H1 (cell line): ENCODE data around the gene GAGE12H. TPM values are rescaled to one million over a fixed set of nuclear protein-coding genes. Genes with fewer than 3 reads are reported as not detected.
"Not testable (repeated sequence)": the region's sequence is repeated elsewhere in the genome, so short reads cannot be mapped to it uniquely, and the experiment has no call there.

ENCODE experiments used
- CTCF ChIA-PET: fragments of 300-600 bp; sonication (Branson Sonifier 250); formaldehyde crosslinking; loops from one replicate; lab custom pipeline; 2021; ENCODE audit not compliant: partially characterized antibody; lab: Charles Lee
- POLR2A ChIA-PET: fragments of 300-600 bp; sonication (Branson Sonifier 250); formaldehyde crosslinking; loops from one replicate; lab custom pipeline; 2021; ENCODE audit warnings: inconsistent platforms; ENCODE audit not compliant: partially characterized antibody; lab: Charles Lee
- DNase-seq, 2 experiments: peaks; one replicate each; pipeline versions ENCODE4 v3.0.0 to v3.0.0-alpha.2; 2010 to 2022; ENCODE audit warnings: low spot score in 2 of 2, low read depth in 1 of 2, mixed read lengths in 1 of 2
- FAIRE-seq: peaks from 2 replicates; lab custom pipeline; 2011; peaks lifted over from hg19 to GRCh38; lab: Jason Lieb, UNC
- H2AFZ ChIP-seq: 2 replicates; pipeline ENCODE4 v1.8.1; 2012; ENCODE audit warnings: low read length, inconsistent platforms
- H2AK5ac ChIP-seq: 2 replicates; pipeline ENCODE4 v1.6.1; 2013; ENCODE audit warnings: low read depth, low read length
- H2BK120ac ChIP-seq: replicated peaks from 2 replicates; pipeline ENCODE3; 2013; ENCODE audit warnings: low read depth, low read length, inconsistent platforms
- H2BK12ac ChIP-seq: 2 replicates; pipeline ENCODE4 v1.6.1; 2013; ENCODE audit warnings: low read depth, low read length
- H2BK15ac ChIP-seq: 2 replicates; pipeline ENCODE4 v1.6.1; 2013; ENCODE audit warnings: low read length
- H2BK20ac ChIP-seq: 2 replicates; pipeline ENCODE4 v1.6.1; 2013; ENCODE audit warnings: low read length
- H2BK5ac ChIP-seq: 2 replicates; pipeline ENCODE4 v1.6.1; 2013; ENCODE audit warnings: low read depth, low read length
- H3K14ac ChIP-seq: 2 replicates; pipeline ENCODE4 v1.6.1; 2013; ENCODE audit warnings: inconsistent platforms; ENCODE audit not compliant: insufficient read length
- H3K18ac ChIP-seq: 2 replicates; pipeline ENCODE4 v1.6.1; 2013; ENCODE audit warnings: low read length; ENCODE audit errors: extremely low read depth
- H3K23ac ChIP-seq: 2 replicates; pipeline ENCODE4 v1.6.1; 2013; ENCODE audit warnings: inconsistent platforms; ENCODE audit not compliant: insufficient read length
- H3K23me2 ChIP-seq: 2 replicates; pipeline ENCODE4 v1.6.1; 2013; ENCODE audit warnings: low read depth, low read length
- H3K27ac ChIP-seq: 2 replicates; pipeline ENCODE4 v1.6.1; 2011; ENCODE audit warnings: low read depth, low read length, inconsistent platforms
- H3K27me3 ChIP-seq, 4 experiments: replicated peaks in 1 of 4; 1 replicate in 1 of 4; 2 replicates in 3 of 4; pipeline versions ENCODE4 v1.6.1 to v1.8.1; 2011 to 2013; ENCODE audit warnings: low read length in 3 of 4, mild to moderate bottlenecking in 3 of 4, inconsistent platforms in 2 of 4, mixed read lengths in 2 of 4, moderate library complexity in 1 of 4; ENCODE audit not compliant: control insufficient read depth in 3 of 4, insufficient read depth in 3 of 4; ENCODE audit errors: extremely low read depth in 1 of 4
- H3K36me3 ChIP-seq, 4 experiments: 2 replicates each; pipeline versions ENCODE4 v1.6.1 to v1.8.1; 2011 to 2013; ENCODE audit warnings: mild to moderate bottlenecking in 4 of 4, low read length in 3 of 4, moderate library complexity in 2 of 4, control low read depth in 1 of 4, inconsistent platforms in 1 of 4; ENCODE audit not compliant: insufficient read depth in 4 of 4, control insufficient read depth in 2 of 4
- H3K4ac ChIP-seq: replicated peaks from 2 replicates; pipeline ENCODE3; 2013; ENCODE audit warnings: low read length, low read depth, mixed read lengths, inconsistent platforms; ENCODE audit not compliant: insufficient read length
- H3K4me1 ChIP-seq, 4 experiments: replicated peaks in 1 of 4; 1 replicate in 1 of 4; 2 replicates in 3 of 4; pipeline versions ENCODE4 v1.6.1 to v1.8.1; 2011 to 2013; ENCODE audit warnings: low read length in 3 of 4, inconsistent platforms in 2 of 4, mixed read lengths in 1 of 4; ENCODE audit not compliant: insufficient read depth in 4 of 4, control insufficient read depth in 3 of 4
- H3K4me2 ChIP-seq, 2 experiments: 2 replicates each; pipeline versions ENCODE4 v1.6.1 to v1.8.1; 2011 to 2013; ENCODE audit warnings: low read depth in 2 of 2, low read length in 2 of 2, control low read depth in 1 of 2, inconsistent platforms in 1 of 2, mild to moderate bottlenecking in 1 of 2; ENCODE audit not compliant: insufficient read depth in 1 of 2
- H3K4me3 ChIP-seq, 4 experiments: fragments of 200-600, 300-600 bp in 1 of 4; sonication (generic), shearing (Covaris generic), sonication (Bioruptor Twin) in 1 of 4; 2 replicates each; pipeline versions ENCODE4 v1.5.1 to v1.8.1; 2011 to 2016; ENCODE audit warnings: low read length in 4 of 4, low read depth in 3 of 4, control low read depth in 2 of 4, inconsistent platforms in 2 of 4, mild to moderate bottlenecking in 2 of 4, mixed read lengths in 1 of 4, moderate library complexity in 1 of 4; ENCODE audit not compliant: insufficient read depth in 2 of 4; ENCODE audit errors: extremely low read depth in 1 of 4
- H3K56ac ChIP-seq: replicated peaks from 2 replicates; pipeline ENCODE3; 2013; ENCODE audit warnings: low read depth, mild to moderate bottlenecking, mixed read lengths, low read length, inconsistent platforms; ENCODE audit not compliant: insufficient read length
- H3K79me1 ChIP-seq: 2 replicates; pipeline ENCODE4 v1.6.1; 2013; ENCODE audit warnings: low read depth, low read length, control low read depth
- H3K79me2 ChIP-seq, 2 experiments: 2 replicates each; pipeline versions ENCODE4 v1.6.1 to v1.8.1; 2012 to 2013; ENCODE audit warnings: low read length in 2 of 2, mild to moderate bottlenecking in 2 of 2, inconsistent platforms in 1 of 2; ENCODE audit not compliant: insufficient read depth in 2 of 2, control insufficient read depth in 1 of 2
- H3K9ac ChIP-seq, 4 experiments: replicated peaks in 1 of 4; 1 replicate in 1 of 4; 2 replicates in 3 of 4; pipeline versions ENCODE4 v1.6.1 to v1.8.1; 2011 to 2013; ENCODE audit warnings: low read depth in 3 of 4, low read length in 3 of 4, control low read depth in 2 of 4, mild to moderate bottlenecking in 2 of 4, moderate library complexity in 2 of 4, inconsistent platforms in 1 of 4; ENCODE audit errors: extremely low read depth in 1 of 4
- H3K9me3 ChIP-seq, 2 experiments: 2 replicates each; pipeline versions ENCODE4 v1.6.1 to v1.8.1; 2012 to 2013; ENCODE audit warnings: mild to moderate bottlenecking in 2 of 2, moderate library complexity in 2 of 2, control low read depth in 1 of 2, inconsistent platforms in 1 of 2, low read depth in 1 of 2, low read length in 1 of 2, mixed read lengths in 1 of 2; ENCODE audit not compliant: insufficient read depth in 2 of 2
- H4K20me1 ChIP-seq, 2 experiments: replicated peaks in 1 of 2; 2 replicates each; pipeline versions ENCODE3 to v1.8.1; 2011 to 2013; ENCODE audit warnings: inconsistent platforms in 2 of 2, low read length in 2 of 2, mild to moderate bottlenecking in 1 of 2; ENCODE audit not compliant: insufficient read depth in 2 of 2, control insufficient read depth in 1 of 2
- H4K5ac ChIP-seq: 2 replicates; pipeline ENCODE4 v1.6.1; 2013; ENCODE audit warnings: low read length, low read depth, mixed read lengths, inconsistent platforms; ENCODE audit not compliant: insufficient read length
- H4K8ac ChIP-seq: 2 replicates; pipeline ENCODE4 v1.8.0; 2013; ENCODE audit warnings: mild to moderate bottlenecking, moderate library complexity, low read length, inconsistent platforms; ENCODE audit not compliant: insufficient read depth; ENCODE audit errors: extremely low read depth
- H4K91ac ChIP-seq: replicated peaks from 2 replicates; pipeline ENCODE3; 2013; ENCODE audit warnings: low read length, mixed read lengths, inconsistent platforms; ENCODE audit not compliant: insufficient read length
- WGBS, 2 experiments: shearing (Covaris generic) in 1 of 2; methylation state at CpG; one replicate each; pipeline versions ENCODE4 v1.1.6 to v1.1.7; 2013 to 2015; ENCODE audit warnings: low lambda C conversion rate in 2 of 2, mixed read lengths in 2 of 2, inconsistent platforms in 1 of 2, low coverage in 1 of 2, missing lambda C conversion rate in 1 of 2; ENCODE audit not compliant: insufficient replicate concordance in 2 of 2, insufficient coverage in 1 of 2, insufficient read length in 1 of 2; ENCODE audit errors: extremely low coverage in 1 of 2, missing lambda C conversion rate in 1 of 2; 5-methylcytosine and 5-hydroxymethylcytosine counted together
- polyA plus RNA-seq, 7 experiments: library from polyadenylated mRNA; depleted of rRNA in 3 of 7; stranded (reverse) in 5 of 7; unstranded in 2 of 7; fragments of >200 nt in 5 of 7; fragments of 200-250 nt in 2 of 7; gene quantifications; 1 replicate in 5 of 7; 2 replicates in 1 of 7; 4 replicates in 1 of 7; pipeline versions ENCODE4 v1.2.1 to v1.2.3, GENCODE V29; 2011 to 2013; ENCODE audit warnings: missing spikeins in 2 of 7, mixed read lengths in 2 of 7
- total RNA-seq: library from RNA; stranded (reverse); fragmentation: NEBNext Ultra II Directional; extraction: Animal tissue kit (Norgen Biotek cat#: 25700); gene quantifications from 2 replicates; pipeline ENCODE4 v1.2.1, GENCODE V29; 2021

Gene GAGE12H
- total and polyA plus RNA-seq, 2 of the 8 experiments (the other 6 are each of a cell fraction or from before 2014, with no cell fraction given) = not detected

- H3K4me1 ChIP-seq, H3K23me2 ChIP-seq, H3K18ac ChIP-seq, H2BK5ac ChIP-seq, H3K4me3 ChIP-seq, CTCF ChIA-PET, H4K91ac ChIP-seq, H3K56ac ChIP-seq, H3K27me3 ChIP-seq, H3K4me2 ChIP-seq, H2AFZ ChIP-seq, H2BK20ac ChIP-seq, H4K20me1 ChIP-seq, H4K8ac ChIP-seq, H3K4ac ChIP-seq, H3K14ac ChIP-seq, POLR2A ChIA-PET, H3K27ac ChIP-seq, H3K36me3 ChIP-seq, H2AK5ac ChIP-seq, H2BK12ac ChIP-seq, H2BK120ac ChIP-seq, H3K9me3 ChIP-seq, H2BK15ac ChIP-seq, H3K79me1 ChIP-seq, H3K9ac ChIP-seq, H3K23ac ChIP-seq, H4K5ac ChIP-seq, DNase-seq, FAIRE-seq, H3K79me2 ChIP-seq: not testable (repeated sequence)
- no CpG with 5 or more reads among the region's 16 CpGs for WGBS, 2 experiments
Measured at GRCh38 chrX:49589196-49589595, 9.4 kb downstream of the GAGE12H start, which contains the start of gene GAGE2A. TSS of gene GAGE2A (plus strand) at chrX:49589496. CDS start at chrX:49590651, 1,155 bp downstream.

GRCh38 chrX:49589769-49590478 lies 10.2 kb downstream of the GAGE12H start:
- H2BK5ac ChIP-seq, H3K4me1 ChIP-seq, H2BK15ac ChIP-seq, H2BK20ac ChIP-seq, H3K9ac ChIP-seq, H3K18ac ChIP-seq, DNase-seq, H4K8ac ChIP-seq, H3K79me2 ChIP-seq, H3K23ac ChIP-seq, H3K4me3 ChIP-seq, H4K91ac ChIP-seq, H3K27ac ChIP-seq, H4K20me1 ChIP-seq, H3K56ac ChIP-seq, POLR2A ChIA-PET, H3K4me2 ChIP-seq, FAIRE-seq, H3K36me3 ChIP-seq, H4K5ac ChIP-seq, H2BK12ac ChIP-seq, CTCF ChIA-PET, H3K79me1 ChIP-seq, H3K23me2 ChIP-seq, H3K27me3 ChIP-seq, H2AK5ac ChIP-seq, H3K9me3 ChIP-seq, H3K4ac ChIP-seq, H3K14ac ChIP-seq, H2AFZ ChIP-seq, H2BK120ac ChIP-seq: not testable (repeated sequence)
- WGBS, 2 experiments = 97% methylated on average over 16 of the region's 37 CpGs; no CpG with 5 or more reads in 1 of the 2 experiments
